Loucy (cell line): ENCODE results near the gene TRIM56.

Experiments
- H2AFZ ChIP-seq: fragments of 200-600 bp; sonication (generic); 2 replicates; pipeline ENCODE4 v1.6.0; 2016; ENCODE audit warnings: antibody characterized with exemption, mild to moderate bottlenecking, low read length, moderate library complexity
- H3F3A ChIP-seq: fragments of 200-600 bp; 2 replicates; pipeline ENCODE4 v1.6.0; 2016; ENCODE audit warnings: antibody characterized with exemption, low read depth, mild to moderate bottlenecking
- H3K27me3 ChIP-seq: fragments of 200-600 bp; sonication (generic); 2 replicates; pipeline ENCODE4 v1.6.1; 2014; ENCODE audit warnings: low read length, mild to moderate bottlenecking; ENCODE audit not compliant: insufficient read depth, poor library complexity, severe bottlenecking
- H3K36me3 ChIP-seq: fragments of 200-600 bp; sonication (generic); 2 replicates; pipeline ENCODE4 v1.6.1; 2016; ENCODE audit warnings: low read length; ENCODE audit not compliant: insufficient read depth
- H3K4me1 ChIP-seq: fragments of 200-600 bp; sonication (generic); 2 replicates; pipeline ENCODE4 v1.5.1; 2014; ENCODE audit warnings: low read length, mild to moderate bottlenecking; ENCODE audit not compliant: insufficient read depth, poor library complexity, severe bottlenecking
- H3K4me2 ChIP-seq: fragments of 200-600 bp; sonication (generic); 2 replicates; pipeline ENCODE4 v1.6.0; 2014; ENCODE audit warnings: antibody characterized with exemption, low read length, low read depth, mild to moderate bottlenecking; ENCODE audit not compliant: poor library complexity, severe bottlenecking
- H3K4me3 ChIP-seq: fragments of 200-600 bp; sonication (generic); 2 replicates; pipeline ENCODE4 v1.5.1; 2014; ENCODE audit warnings: low read length, mild to moderate bottlenecking, mixed read lengths; ENCODE audit not compliant: poor library complexity, severe bottlenecking
- H3K79me2 ChIP-seq: fragments of 200-600 bp; sonication (generic); 2 replicates; pipeline ENCODE4 v1.6.1; 2014; ENCODE audit warnings: low read length; ENCODE audit not compliant: insufficient read depth
- H3K9ac ChIP-seq: fragments of 200-600 bp; sonication (generic); 2 replicates; pipeline ENCODE4 v1.6.0; 2014; ENCODE audit warnings: mild to moderate bottlenecking, low read depth, low read length, moderate library complexity; ENCODE audit not compliant: poor library complexity, severe bottlenecking
- H3K9me2 ChIP-seq: fragments of 200-600 bp; sonication (generic); replicated peaks from 2 replicates; pipeline ENCODE4 v1.6.1; 2016; ENCODE audit warnings: low read depth, low read length, mixed read lengths
- H3K9me3 ChIP-seq: fragments of 200-600 bp; sonication (generic); 2 replicates; pipeline ENCODE4 v1.6.1; 2014; ENCODE audit warnings: mild to moderate bottlenecking, antibody characterized with exemption, low read length, low read depth; ENCODE audit not compliant: insufficient read depth
- H4K20me1 ChIP-seq: fragments of 200-600 bp; sonication (generic); 2 replicates; pipeline ENCODE4 v1.6.0; 2014; ENCODE audit warnings: antibody characterized with exemption, low read length, mild to moderate bottlenecking; ENCODE audit not compliant: insufficient read depth, poor library complexity, severe bottlenecking
- EZH2phosphoT487 ChIP-seq: fragments of 200-600 bp; IDR thresholded peaks from 2 replicates; pipeline ENCODE4 v1.6.1; 2018; ENCODE audit warnings: antibody characterized with exemption, mild to moderate bottlenecking, moderate library complexity, borderline replicate concordance
- TF ChIP-seq, protein P1 (sequence below): fragments of 200-600 bp; sonication (generic); conservative IDR thresholded peaks from 2 replicates; pipeline ENCODE4 v1.5.1; 2014; ENCODE audit warnings: mild to moderate bottlenecking, antibody characterized with exemption, low read length

TRIM56 gene

DNA sequence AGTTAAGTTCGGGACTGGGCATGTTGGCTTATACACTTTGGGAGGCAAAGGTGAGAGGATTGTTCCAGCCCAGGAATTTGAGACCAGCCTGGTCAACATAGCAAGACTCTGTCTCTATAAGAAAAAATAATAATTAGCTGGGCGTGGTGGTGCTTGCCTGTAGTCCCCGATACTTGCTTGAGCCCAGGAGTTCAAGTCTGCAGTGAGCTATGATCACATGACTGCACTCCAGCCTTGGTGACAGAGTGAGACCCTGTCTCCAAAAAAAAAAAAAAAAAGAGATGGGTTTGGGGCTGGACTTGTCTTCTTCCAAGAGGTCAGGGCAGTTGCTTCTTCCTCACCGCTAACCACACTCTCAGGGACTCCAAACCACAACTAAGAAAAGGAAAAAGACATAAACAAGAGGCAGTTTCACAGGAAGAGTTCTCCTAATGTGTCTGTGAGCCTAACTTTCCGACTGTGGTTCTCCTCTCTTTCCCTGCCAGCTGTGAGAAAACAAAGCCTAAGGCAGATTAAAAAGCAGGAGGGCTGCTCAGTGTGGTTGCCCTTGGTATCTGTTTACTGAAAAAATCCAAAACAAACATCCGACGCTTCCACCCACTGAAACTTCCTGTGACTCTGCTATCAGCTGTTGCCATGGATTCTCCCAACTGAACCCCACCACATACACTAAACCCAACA, 39.2 kb downstream of the TRIM56 start:
- H3K4me1 ChIP-seq = peaks cover 45% of the 10 kb centered on the region
- H3F3A ChIP-seq = no peaks in the 10 kb centered on the region
- H3K79me2 ChIP-seq = peaks cover 8% of the 10 kb centered on the region; the same call in 1 of the 2 replicates

DNA sequence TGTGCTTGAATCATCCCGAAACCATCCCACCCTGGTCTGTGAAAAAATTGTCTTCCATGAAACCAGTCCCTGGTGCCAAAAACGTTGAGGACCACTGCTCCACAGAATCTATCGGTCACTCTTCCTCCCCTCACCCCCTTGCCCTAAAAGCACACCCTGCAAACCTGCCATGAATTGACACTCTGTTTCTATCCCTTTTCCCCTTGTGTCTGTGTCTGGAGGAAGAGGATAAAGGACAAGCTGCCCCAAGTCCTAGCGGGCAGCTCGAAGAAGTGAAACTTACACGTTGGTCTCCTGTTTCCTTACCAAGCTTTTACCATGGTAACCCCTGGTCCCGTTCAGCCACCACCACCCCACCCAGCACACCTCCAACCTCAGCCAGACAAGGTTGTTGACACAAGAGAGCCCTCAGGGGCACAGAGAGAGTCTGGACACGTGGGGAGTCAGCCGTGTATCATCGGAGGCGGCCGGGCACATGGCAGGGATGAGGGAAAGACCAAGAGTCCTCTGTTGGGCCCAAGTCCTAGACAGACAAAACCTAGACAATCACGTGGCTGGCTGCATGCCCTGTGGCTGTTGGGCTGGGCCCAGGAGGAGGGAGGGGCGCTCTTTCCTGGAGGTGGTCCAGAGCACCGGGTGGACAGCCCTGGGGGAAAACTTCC, 40.8 kb downstream of the TRIM56 start:
- Histone ChIP-seq H3K27me3 (no peaks in the 10 kb centered on the region), H3K79me2 (peaks cover 8% of the 10 kb centered on the region; the same call in 1 of the 2 replicates), H3K4me1 (peaks cover 45% of the 10 kb centered on the region), H3K4me3 (peak overlapping the region; percentile 78), H3K9me3 (no peaks in the 10 kb centered on the region), H4K20me1 (no peaks in the 10 kb centered on the region), H3K4me2 (peak overlapping the region; percentile 97), H3K9ac (peak overlapping the region; percentile 75), H2AFZ (peak overlapping the region; percentile 92), H3K9me2 (no peaks in the 10 kb centered on the region), H3K36me3 (no peaks in the 10 kb centered on the region), H3F3A (no peaks in the 10 kb centered on the region)
- no peak for TF ChIP-seq EZH2phosphoT487
- TF ChIP-seq, protein P1, sequence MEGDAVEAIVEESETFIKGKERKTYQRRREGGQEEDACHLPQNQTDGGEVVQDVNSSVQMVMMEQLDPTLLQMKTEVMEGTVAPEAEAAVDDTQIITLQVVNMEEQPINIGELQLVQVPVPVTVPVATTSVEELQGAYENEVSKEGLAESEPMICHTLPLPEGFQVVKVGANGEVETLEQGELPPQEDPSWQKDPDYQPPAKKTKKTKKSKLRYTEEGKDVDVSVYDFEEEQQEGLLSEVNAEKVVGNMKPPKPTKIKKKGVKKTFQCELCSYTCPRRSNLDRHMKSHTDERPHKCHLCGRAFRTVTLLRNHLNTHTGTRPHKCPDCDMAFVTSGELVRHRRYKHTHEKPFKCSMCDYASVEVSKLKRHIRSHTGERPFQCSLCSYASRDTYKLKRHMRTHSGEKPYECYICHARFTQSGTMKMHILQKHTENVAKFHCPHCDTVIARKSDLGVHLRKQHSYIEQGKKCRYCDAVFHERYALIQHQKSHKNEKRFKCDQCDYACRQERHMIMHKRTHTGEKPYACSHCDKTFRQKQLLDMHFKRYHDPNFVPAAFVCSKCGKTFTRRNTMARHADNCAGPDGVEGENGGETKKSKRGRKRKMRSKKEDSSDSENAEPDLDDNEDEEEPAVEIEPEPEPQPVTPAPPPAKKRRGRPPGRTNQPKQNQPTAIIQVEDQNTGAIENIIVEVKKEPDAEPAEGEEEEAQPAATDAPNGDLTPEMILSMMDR = no peak

More for the DNA sequence above, 39.2 kb downstream of the TRIM56 start:
- Histone ChIP-seq H3K4me3 (peak overlapping the region; percentile 3), H3K9ac (peak overlapping the region; percentile 54), H4K20me1 (no peaks in the 10 kb centered on the region), H3K27me3 (no peaks in the 10 kb centered on the region), H2AFZ (0 out of 2 replicates have a peak overlapping the region, but pooled peaks have one; percentile 4), H3K9me2 (no peaks in the 10 kb centered on the region), H3K9me3 (no peaks in the 10 kb centered on the region), H3K4me2 (peak overlapping the region; percentile 55), H3K36me3 (no peaks in the 10 kb centered on the region)
- TF ChIP-seq EZH2phosphoT487 = no peak
- TF ChIP-seq, protein P1 = no peak

DNA sequence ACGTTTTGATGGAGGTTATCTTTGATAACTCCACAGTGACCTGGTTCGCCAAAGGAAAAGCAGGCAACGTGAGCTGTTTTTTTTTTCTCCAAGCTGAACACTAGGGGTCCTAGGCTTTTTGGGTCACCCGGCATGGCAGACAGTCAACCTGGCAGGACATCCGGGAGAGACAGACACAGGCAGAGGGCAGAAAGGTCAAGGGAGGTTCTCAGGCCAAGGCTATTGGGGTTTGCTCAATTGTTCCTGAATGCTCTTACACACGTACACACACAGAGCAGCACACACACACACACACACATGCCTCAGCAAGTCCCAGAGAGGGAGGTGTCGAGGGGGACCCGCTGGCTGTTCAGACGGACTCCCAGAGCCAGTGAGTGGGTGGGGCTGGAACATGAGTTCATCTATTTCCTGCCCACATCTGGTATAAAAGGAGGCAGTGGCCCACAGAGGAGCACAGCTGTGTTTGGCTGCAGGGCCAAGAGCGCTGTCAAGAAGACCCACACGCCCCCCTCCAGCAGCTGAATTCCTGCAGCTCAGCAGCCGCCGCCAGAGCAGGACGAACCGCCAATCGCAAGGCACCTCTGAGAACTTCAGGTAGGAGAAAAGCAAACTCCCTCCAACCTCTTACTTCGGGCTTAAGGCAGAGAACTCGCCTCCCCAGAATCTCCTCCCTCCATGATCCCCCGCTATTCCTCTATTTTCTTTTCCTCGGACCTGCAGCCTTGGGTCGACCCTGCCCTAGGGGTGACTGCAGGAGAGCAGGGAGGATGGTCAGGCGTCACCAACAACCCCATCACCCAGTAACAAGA, 41.6 kb downstream of the TRIM56 start, which contains the start of gene SERPINE1:
SERPINE1 (plus strand) TSS at position 454 of the 809 bp plus-strand sequence. CDS start 1,290 bp downstream, outside the sequence.
- peak within 1 kb of the TSS; percentile 78 for H3K4me3 ChIP-seq
- H4K20me1 ChIP-seq = no peaks in the 10 kb centered on the region
- peak within 1 kb of the TSS; percentile 92 for H2AFZ ChIP-seq
- no peaks in the 10 kb centered on the region for H3K36me3 ChIP-seq
- no peaks in the 10 kb centered on the region for H3K9me2 ChIP-seq
- peak within 1 kb of the TSS; percentile 75 for H3K9ac ChIP-seq
- TF ChIP-seq, protein P1 = peak; percentile 65
- TF ChIP-seq EZH2phosphoT487 = no peak
- no peaks in the 10 kb centered on the region for H3K27me3 ChIP-seq
- H3K9me3 ChIP-seq = no peaks in the 10 kb centered on the region
- H3K4me1 ChIP-seq = peaks cover 45% of the 10 kb centered on the region
- peak within 1 kb of the TSS; percentile 97 for H3K4me2 ChIP-seq
- H3K79me2 ChIP-seq = peaks cover 8% of the 10 kb centered on the region; the same call in 1 of the 2 replicates
- no peaks in the 10 kb centered on the region for H3F3A ChIP-seq
